Panc1 (cell line): ENCODE data around the gene ROBO1.

Experiments used
- POLR2AphosphoS5 ChIP-seq: IDR thresholded peaks from 2 replicates; pipeline ENCODE4 v1.6.1; 2012; ENCODE audit warnings: mild to moderate bottlenecking, low read depth, low read length, moderate library complexity
- SIN3A ChIP-seq: IDR thresholded peaks from 2 replicates; pipeline ENCODE4 v1.6.1; 2012; ENCODE audit warnings: low read depth, mild to moderate bottlenecking, low read length, moderate library complexity, borderline replicate concordance; ENCODE audit not compliant: insufficient read depth
- TCF7L2 ChIP-seq: IDR thresholded peaks from 2 replicates; pipeline ENCODE4 v1.6.1; 2011; ENCODE audit warnings: mild to moderate bottlenecking, low read depth, low read length, inconsistent platforms
- TF ChIP-seq, protein P1 (sequence below): fragments of 450-650 bp; IDR thresholded peaks from 2 replicates; pipeline ENCODE4 v1.5.1; 2017; ENCODE audit warnings: mild to moderate bottlenecking

DNA sequence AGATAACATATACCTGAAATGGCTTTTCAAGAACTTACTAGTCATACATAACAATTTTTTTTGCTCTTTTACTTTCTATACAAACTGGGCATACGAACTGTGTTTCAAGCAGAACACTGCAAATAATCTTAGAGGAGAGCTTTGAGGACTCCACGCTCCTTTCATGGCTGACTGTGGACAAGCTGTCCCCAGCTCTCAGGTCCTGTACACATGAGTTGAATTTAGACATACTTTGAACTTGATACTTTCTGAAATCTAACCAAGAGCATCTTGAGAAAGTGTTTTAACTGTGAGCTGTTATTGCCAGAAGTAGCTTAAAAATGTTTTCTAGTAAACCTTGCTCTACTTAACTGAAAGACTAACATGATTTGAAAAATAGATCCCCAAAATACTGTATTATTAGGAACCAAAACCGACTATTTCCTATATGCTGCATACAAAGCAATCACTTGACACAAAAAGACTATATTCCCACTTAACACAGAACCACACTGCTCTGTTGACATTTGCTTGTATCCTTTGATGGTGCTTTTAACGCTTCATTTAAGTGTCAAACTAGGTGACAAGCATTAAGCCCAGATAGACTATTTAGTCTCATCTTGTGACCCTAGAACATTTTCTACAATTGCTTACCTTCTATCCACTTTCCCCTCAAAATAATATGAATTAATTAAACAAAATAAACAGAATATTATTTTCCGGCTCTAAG lies 755.8 kb downstream of the ROBO1 start:
- no peak for TF ChIP-seq POLR2AphosphoS5
- TF ChIP-seq, protein P1, sequence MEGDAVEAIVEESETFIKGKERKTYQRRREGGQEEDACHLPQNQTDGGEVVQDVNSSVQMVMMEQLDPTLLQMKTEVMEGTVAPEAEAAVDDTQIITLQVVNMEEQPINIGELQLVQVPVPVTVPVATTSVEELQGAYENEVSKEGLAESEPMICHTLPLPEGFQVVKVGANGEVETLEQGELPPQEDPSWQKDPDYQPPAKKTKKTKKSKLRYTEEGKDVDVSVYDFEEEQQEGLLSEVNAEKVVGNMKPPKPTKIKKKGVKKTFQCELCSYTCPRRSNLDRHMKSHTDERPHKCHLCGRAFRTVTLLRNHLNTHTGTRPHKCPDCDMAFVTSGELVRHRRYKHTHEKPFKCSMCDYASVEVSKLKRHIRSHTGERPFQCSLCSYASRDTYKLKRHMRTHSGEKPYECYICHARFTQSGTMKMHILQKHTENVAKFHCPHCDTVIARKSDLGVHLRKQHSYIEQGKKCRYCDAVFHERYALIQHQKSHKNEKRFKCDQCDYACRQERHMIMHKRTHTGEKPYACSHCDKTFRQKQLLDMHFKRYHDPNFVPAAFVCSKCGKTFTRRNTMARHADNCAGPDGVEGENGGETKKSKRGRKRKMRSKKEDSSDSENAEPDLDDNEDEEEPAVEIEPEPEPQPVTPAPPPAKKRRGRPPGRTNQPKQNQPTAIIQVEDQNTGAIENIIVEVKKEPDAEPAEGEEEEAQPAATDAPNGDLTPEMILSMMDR: no peak
- no peak for TF ChIP-seq SIN3A
- TF ChIP-seq TCF7L2: no peak
